WI38 (cell line): ENCODE measurements around the gene CXCR6.

Experiments used
- H3K4me3 ChIP-seq: 2 replicates; pipeline ENCODE4 v1.5.1; 2011; ENCODE audit warnings: low read depth, mild to moderate bottlenecking, control low read depth, low read length
- CTCF ChIP-seq: IDR thresholded peaks from 2 replicates; pipeline ENCODE4 v1.5.1; 2012; ENCODE audit warnings: low read depth, mild to moderate bottlenecking, control low read depth, low read length

The CXCR6 gene

GRCh38 chr3:45906681-45907407 is 36.4 kb upstream of the CXCR6 start:
- peak; percentile 70 for TF ChIP-seq CTCF
- no peak overlapping the region for H3K4me3 ChIP-seq

GRCh38 chr3:45907769-45908705 is 35.2 kb upstream of the CXCR6 start:
- H3K4me3 ChIP-seq: no peak overlapping the region
- no peak for TF ChIP-seq CTCF

GRCh38 chr3:45908761-45909160 is 34.5 kb upstream of the CXCR6 start:
- H3K4me3 ChIP-seq: no peak overlapping the region
- TF ChIP-seq CTCF: no peak

- TF ChIP-seq CTCF: no peak
- no peak overlapping the region for H3K4me3 ChIP-seq
Observed at GRCh38 chr3:45909542-45909941, 33.7 kb upstream of the CXCR6 start.

- H3K4me3 ChIP-seq: no peak overlapping the region
- TF ChIP-seq CTCF: no peak
Observed at GRCh38 chr3:45910892-45911291, 32.4 kb upstream of the CXCR6 start.

GRCh38 chr3:45911511-45912226 is 31.6 kb upstream of the CXCR6 start:
- no peak for TF ChIP-seq CTCF
- H3K4me3 ChIP-seq: no peak overlapping the region

GRCh38 chr3:45912435-45912834 is 30.8 kb upstream of the CXCR6 start:
- TF ChIP-seq CTCF: no peak
- H3K4me3 ChIP-seq: no peak overlapping the region
